GM12878 (cell line): Measurements from ENCODE around the gene MXRA7. TPM values are rescaled to one million over a fixed set of nuclear protein-coding genes. Genes with fewer than 3 reads are reported as not detected.
A peak's percentile ranks its signal among the peaks of the same experiment; 100 is the strongest.

Experiments used
- BRCA1 ChIP-seq: IDR thresholded peaks from 2 replicates; pipeline ENCODE4 v1.6.1; 2011; ENCODE audit warnings: low read depth, low read length, improper control_type of control experiment
- CBX5 ChIP-seq: sonication (generic); IDR thresholded peaks from 2 replicates; pipeline ENCODE4 v1.6.1; 2016; ENCODE audit warnings: low read depth, moderate library complexity, mild to moderate bottlenecking, inconsistent platforms
- E2F8 ChIP-seq: fragments of 450-650 bp; IDR thresholded peaks from 2 replicates; pipeline ENCODE4 v1.6.1; 2018; ENCODE audit warnings: mild to moderate bottlenecking, low read depth, moderate library complexity; ENCODE audit not compliant: partially characterized antibody
- HDAC2 ChIP-seq: fragments of 200-600 bp; sonication (generic); IDR thresholded peaks from 2 replicates; pipeline ENCODE4 v1.6.1; 2017
- KDM1A ChIP-seq: fragments of 200-600 bp; sonication (generic); IDR thresholded peaks from 2 replicates; pipeline ENCODE4 v1.6.1; 2016; ENCODE audit warnings: borderline replicate concordance
- LARP7 ChIP-seq: fragments of 450-650 bp; IDR thresholded peaks from 2 replicates; pipeline ENCODE4 v1.6.1; 2017; ENCODE audit warnings: mild to moderate bottlenecking
- MTA3 ChIP-seq: IDR thresholded peaks from 2 replicates; pipeline ENCODE4 v1.6.1; 2012; ENCODE audit warnings: low read length, inconsistent platforms, borderline replicate concordance
- MXI1 ChIP-seq: fragments of 150-350 bp; IDR thresholded peaks from 2 replicates; pipeline ENCODE4 v1.6.1; 2011; ENCODE audit warnings: low read depth, mild to moderate bottlenecking, inconsistent platforms, low read length, improper control_type of control experiment
- NFYA ChIP-seq: IDR thresholded peaks from 2 replicates; pipeline ENCODE4 v1.6.1; 2011; ENCODE audit warnings: low read depth, mild to moderate bottlenecking, low read length, improper control_type of control experiment, borderline replicate concordance
- PAX5 ChIP-seq: IDR thresholded peaks from 2 replicates; pipeline ENCODE4 v1.6.1; 2011; ENCODE audit warnings: low read depth, low read length, borderline replicate concordance
- RAD51 ChIP-seq: fragments of 450-650 bp; IDR thresholded peaks from 2 replicates; pipeline ENCODE4 v1.6.1; 2016; ENCODE audit warnings: moderate library complexity, mild to moderate bottlenecking, inconsistent platforms
- RB1 ChIP-seq: fragments of 450-650 bp; formaldehyde crosslinking; IDR thresholded peaks from 2 replicates; pipeline ENCODE4 v1.6.1; 2017; ENCODE audit warnings: mild to moderate bottlenecking, borderline replicate concordance
- SKIL ChIP-seq: fragments of 450-650 bp; IDR thresholded peaks from 2 replicates; pipeline ENCODE4 v1.6.1; 2017; ENCODE audit warnings: mild to moderate bottlenecking, low read depth, inconsistent platforms; ENCODE audit not compliant: poor library complexity, severe bottlenecking
- SREBF2 ChIP-seq: IDR thresholded peaks from 2 replicates; pipeline ENCODE4 v1.6.1; 2012; ENCODE audit warnings: mild to moderate bottlenecking, low read length
- SRF ChIP-seq, 2 experiments: IDR thresholded peaks; 2 replicates each; pipeline ENCODE4 v1.6.1; 2011; ENCODE audit warnings: low read depth in 2 of 2, low read length in 2 of 2, mild to moderate bottlenecking in 1 of 2, moderate library complexity in 1 of 2
- TCF3 ChIP-seq: IDR thresholded peaks from 2 replicates; pipeline ENCODE4 v1.6.1; 2012; ENCODE audit warnings: low read depth, mild to moderate bottlenecking, low read length, borderline replicate concordance; ENCODE audit not compliant: insufficient read depth
- ZNF24 ChIP-seq: fragments of 450-650 bp; IDR thresholded peaks from 2 replicates; pipeline ENCODE4 v1.6.1; 2017; ENCODE audit warnings: antibody characterized with exemption, mild to moderate bottlenecking
- ZNF384 ChIP-seq: IDR thresholded peaks from 2 replicates; pipeline ENCODE4 v1.6.1; 2012; ENCODE audit warnings: low read depth, mild to moderate bottlenecking, low read length, improper control_type of control experiment, borderline replicate concordance
- ZNF687 ChIP-seq: fragments of 450-650 bp; IDR thresholded peaks from 2 replicates; pipeline ENCODE4 v1.6.1; 2017; ENCODE audit warnings: mild to moderate bottlenecking, moderate library complexity
- ZSCAN29 ChIP-seq: fragments of 450-650 bp; IDR thresholded peaks from 2 replicates; pipeline ENCODE4 v1.6.1; 2017; ENCODE audit warnings: mild to moderate bottlenecking, moderate library complexity
- polyA plus RNA-seq, 11 experiments: library from polyadenylated mRNA; depleted of rRNA in 4 of 11; unstranded in 6 of 11; stranded (reverse) in 5 of 11; fragments of >200 nt; fragmentation: Nextera tagmentation in 4 of 11; fragmentation: Illumina TruSeq in 1 of 11; extraction: Ambion mirVana in 4 of 11; extraction: Trizol in 1 of 11; gene quantifications; 1 replicate in 1 of 11; 2 replicates in 10 of 11; pipeline versions ENCODE4 v1.2.1 to v1.2.3, GENCODE V29; 2011 to 2016; ENCODE audit warnings: inconsistent platforms in 2 of 11, missing spikeins in 2 of 11, low read depth in 1 of 11
- total RNA-seq, 4 experiments: library from RNA; depleted of rRNA in 3 of 4; stranded (reverse); fragments of >200 nt in 3 of 4; fragmentation: Illumina TruSeq in 1 of 4; extraction: Trizol in 1 of 4; gene quantifications; 2 replicates each; pipeline versions ENCODE4 v1.2.1 to v1.2.3, GENCODE V29; 2013 to 2021

Gene MXRA7
- total and polyA plus RNA-seq, 10 of the 15 experiments (the other 5 are each of a cell fraction or from before 2014, with no cell fraction given): 0.03 to 2.0 (median 0.33) TPM

- TF ChIP-seq SRF (IDR thresholded peaks at IDR 0.05; ENCODE audit: low read depth in 2 of 2, low read length in 2 of 2) (no peak), KDM1A (no peak), TCF3 (peak; percentile 84), SKIL (no peak), ZNF384 (no peak), ZNF24 (no peak), ZNF687 (peak; percentile 76), PAX5 (peak; percentile 8; the same call in 1 of the 2 replicates), CBX5 (0 out of 2 replicates have a peak, but pooled peaks have one; percentile 25), RAD51 (peak; percentile 91), E2F8 (no peak), MTA3 (no peak), RB1 (peak; percentile 94), HDAC2 (no peak), MXI1 (peak; percentile 82; the same call in 1 of the 2 replicates), LARP7 (peak; percentile 90), NFYA (no peak), SREBF2 (no peak), ZSCAN29 (no peak), BRCA1 (no peak)
Observed at GRCh38 chr17:76726776-76727718, 16.3 kb upstream of the MXRA7 start, which contains the start of gene METTL23 (continued).
